CD4-positive, alpha-beta T cell treated with Interferon alpha-2 for 1 hour (primary cell): ENCODE results near the gene ASH1L.
"Not testable (repeated sequence)": the region's sequence is repeated elsewhere in the genome, so short reads cannot be mapped to it uniquely, and the experiment has no call there.

Experiments
- DNase-seq, 2 donors: peaks; one replicate each; pipeline ENCODE4 v3.0.0-alpha.2; 2020 to 2022

Gene ASH1L

GRCh38 chr1:155300553-155301329 is 261.9 kb downstream of the ASH1L start:
- no peak for DNase-seq

DNA sequence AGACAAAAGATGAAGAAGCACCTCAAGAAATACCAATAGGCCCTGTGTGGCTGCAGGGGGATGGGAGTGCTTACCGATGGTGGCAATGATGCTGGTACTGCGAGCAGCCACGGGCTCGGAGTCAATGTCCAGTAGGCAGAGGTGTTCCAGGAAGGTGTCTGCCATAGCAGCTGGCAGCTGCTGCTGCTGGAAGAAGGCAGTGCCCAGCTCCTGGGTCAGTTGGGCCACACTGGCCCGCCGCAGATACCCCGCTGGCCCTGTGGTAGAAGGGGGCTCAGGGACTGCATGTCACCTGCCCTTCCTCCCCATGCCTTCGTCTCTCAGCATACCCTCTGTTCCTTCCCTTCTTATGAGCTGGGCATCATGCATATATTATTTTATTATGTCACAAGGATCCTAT is 262.6 kb downstream of the ASH1L start:
- no peak for DNase-seq

GRCh38 chr1:155297384-155297783 is 265.2 kb downstream of the ASH1L start:
- no peak for DNase-seq

DNA sequence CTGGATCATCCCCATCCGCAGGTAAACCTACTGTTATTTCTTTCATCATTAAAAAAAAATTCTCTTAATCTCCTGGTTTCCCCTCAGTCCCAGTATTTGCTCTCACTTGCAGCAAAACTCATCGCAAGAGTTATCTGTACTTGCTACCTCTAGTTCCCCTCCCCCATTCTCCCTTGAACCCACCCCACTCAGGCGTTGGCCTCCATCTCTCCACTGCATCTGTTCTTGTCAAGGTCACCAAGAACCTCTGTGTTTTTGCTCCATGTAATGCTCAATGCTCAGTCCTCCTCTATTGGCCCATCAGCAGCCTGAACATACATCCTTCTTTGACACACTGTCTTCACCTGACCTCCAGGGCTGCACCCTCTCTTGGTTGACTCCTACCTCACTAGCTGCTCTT is 265.9 kb downstream of the ASH1L start:
- DNase-seq = no peak

GRCh38 chr1:155295942-155296267 is 266.7 kb downstream of the ASH1L start:
- DNase-seq = no peak

DNA sequence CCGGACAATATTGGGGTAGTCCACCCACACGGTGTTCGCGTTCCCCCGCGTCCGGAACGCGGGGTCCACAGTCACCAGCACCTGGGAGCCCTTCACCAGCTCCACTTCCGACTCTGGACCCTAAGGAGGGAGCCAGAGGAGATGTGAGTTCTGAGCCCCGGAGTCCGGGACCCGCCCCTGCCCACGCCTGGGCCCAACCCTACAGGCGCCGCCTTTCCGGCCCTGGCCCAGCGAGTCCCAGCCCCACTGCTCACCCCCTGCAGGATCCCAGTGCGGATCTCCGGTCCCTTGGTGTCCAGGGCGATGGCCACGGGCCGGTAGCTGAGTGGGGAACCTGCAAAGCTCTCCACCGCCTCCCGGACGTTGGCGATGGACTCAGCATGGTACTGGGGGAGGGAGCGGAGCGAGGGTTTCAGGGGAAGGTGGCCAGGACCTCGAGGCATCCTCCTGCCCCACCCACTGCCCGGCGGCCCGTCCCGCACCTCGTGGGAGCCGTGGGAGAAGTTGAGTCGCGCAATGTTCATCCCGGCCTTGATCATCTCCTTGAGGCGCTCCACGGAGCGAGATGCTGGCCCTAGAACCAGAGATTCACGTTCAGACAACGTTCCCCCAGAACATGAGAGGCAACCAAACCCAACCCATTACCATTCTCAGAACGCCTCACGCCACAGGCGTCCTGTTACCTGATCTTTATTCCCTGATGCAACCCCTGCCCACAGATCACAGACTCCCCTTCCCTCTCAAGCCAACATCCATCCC is 267.2 kb downstream of the ASH1L start:
- DNase-seq = no peak

DNA sequence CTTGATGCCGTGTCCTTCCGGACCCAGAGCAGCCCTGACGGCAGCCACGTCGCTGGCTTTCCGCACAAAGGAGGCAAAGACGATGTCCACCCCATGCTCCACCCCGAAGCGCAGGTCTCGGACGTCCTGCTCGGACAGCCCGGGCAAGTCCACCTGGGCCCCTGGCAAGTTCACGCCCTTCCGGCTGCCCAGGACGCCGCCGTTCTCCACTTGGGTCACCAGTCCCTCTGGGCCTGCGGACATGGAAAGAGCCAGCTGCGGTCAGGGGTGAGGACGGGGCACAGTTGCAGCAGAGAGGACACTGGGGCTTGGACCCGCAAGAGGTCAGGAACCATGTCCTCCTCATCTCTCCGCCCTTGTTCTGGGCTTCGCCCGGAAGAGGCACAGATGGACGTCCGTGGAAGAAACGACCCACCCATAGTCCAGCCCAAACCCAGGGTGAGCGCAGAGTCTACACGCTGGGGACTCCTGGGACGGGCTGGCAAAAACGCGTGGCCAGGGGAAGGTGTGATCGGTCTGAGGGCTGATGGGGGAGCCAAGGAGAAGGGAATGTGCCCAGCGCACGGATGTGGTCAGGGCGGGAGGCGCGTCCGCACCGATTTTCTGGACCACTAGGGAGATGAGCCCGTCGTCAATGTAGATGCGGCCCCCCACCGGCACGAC is 268.0 kb downstream of the ASH1L start:
- no peak for DNase-seq

DNA sequence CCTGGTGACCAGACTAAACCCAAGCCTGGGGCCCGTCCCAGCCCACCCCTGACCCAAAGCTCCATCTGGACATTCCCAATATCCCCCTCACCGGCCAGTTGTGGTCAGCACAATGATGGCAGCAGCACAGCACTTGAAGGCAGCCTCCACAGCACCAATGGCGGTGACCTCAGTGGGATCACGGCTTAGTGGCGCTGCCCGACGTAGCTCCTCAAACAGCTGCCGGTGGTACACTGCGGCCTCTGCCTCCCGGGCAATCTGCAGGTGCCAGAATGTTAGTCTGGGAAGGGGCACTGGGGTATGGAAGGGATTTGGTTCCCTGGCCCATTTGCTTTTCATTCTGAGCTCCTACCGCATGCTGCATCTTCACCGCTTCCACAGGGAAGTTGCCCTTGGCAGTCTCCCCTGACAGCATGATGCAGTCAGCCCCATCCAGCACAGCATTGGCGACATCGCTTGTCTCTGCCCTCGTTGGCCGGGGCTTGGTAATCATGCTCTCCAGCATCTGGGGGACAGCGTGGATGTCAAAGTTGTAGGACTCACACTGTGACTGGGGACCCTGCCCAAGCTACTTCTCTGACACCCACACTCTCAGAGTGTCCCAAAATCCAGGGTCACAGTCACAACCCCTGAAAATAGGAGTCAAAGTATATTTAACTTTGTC is 269.4 kb downstream of the ASH1L start:
- DNase-seq = no peak

DNA sequence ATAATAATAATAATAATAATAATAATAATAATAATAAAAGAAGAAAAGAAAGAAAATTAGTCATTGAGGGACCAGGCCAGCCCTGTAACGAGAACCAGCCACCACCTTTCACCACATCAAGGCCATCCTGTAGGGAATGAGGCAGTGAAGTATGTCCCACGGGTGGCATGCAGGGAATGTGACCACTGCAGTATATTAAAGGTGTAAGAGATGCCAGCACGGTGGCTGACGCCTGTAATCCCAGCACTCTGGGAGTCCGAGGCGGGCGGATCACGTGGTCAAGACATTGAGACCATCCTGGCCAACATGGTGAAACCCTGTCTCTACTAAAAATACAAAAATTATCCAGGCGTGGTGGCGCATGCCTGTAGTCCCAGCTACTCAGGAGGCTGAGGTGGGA is 271.6 kb downstream of the ASH1L start:
- DNase-seq = not testable (repeated sequence)

DNA sequence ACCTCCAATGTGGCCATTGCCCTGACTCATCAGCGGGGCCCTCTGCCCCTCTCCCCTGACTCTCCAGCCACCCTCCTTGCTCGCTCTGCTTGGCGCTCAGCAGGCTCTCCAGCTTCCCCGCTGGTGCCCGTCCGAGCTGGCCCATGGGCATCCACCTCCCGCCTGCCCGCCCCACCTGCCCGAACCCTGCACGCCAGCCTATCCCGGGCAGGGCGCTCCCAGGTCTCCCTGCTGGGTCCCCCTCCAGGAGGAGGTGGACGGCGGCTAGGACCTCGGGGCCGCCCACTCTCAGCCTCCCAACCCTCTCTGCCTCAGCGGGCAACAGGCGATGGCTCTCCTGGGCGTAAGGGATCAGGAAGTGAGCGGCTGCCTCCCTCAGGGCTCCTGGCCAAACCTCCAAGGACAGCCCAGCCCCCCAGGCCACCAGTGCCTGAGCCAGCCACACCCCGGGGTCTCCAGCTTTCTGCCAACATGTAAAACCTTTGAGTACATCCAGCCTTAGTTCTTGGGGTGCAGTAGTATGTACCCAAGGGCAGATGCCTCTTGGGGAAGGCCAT is 274.5 kb downstream of the ASH1L start:
- no peak for DNase-seq

- no peak for DNase-seq
Observed at GRCh38 chr1:155286544-155286943, 276.1 kb downstream of the ASH1L start.

- no peak for DNase-seq
Observed at GRCh38 chr1:155285631-155286044, 277.0 kb downstream of the ASH1L start.
